Spleen (tissue), 7 donors: ENCODE data around the gene SLC9A8.
"Not testable (repeated sequence)": the region's sequence is repeated elsewhere in the genome, so short reads cannot be mapped to it uniquely, and the experiment has no call there.

Experiments used
- POLR2A ChIP-seq, 3 donors: fragments of 450-650 bp; IDR thresholded peaks; one replicate each; pipeline ENCODE4 v1.5.1; 2017; ENCODE audit warnings: antibody characterized with exemption in 3 of 3, mild to moderate bottlenecking in 1 of 3
- POLR2AphosphoS5 ChIP-seq, 3 donors: sonication (generic); formaldehyde crosslinking; IDR thresholded peaks; one replicate each; pipeline ENCODE4 v1.5.1; 2017; ENCODE audit warnings: antibody characterized with exemption in 3 of 3
- TF ChIP-seq, protein P1 (sequence below), 11 experiments: fragments of 200-600 bp in 7 of 11; fragments of 450-650 bp in 4 of 11; sonication (generic) in 4 of 11; IDR thresholded peaks in 8 of 11; conservative IDR thresholded peaks in 3 of 11; 1 replicate in 7 of 11; 2 replicates in 4 of 11; pipeline versions ENCODE4 v1.4.0 to v1.8.0; 2016 to 2021; ENCODE audit warnings: antibody characterized with exemption in 11 of 11, inconsistent platforms in 4 of 11, mild to moderate bottlenecking in 1 of 11
- donor health status: DM: no; HTN: no; CAD: no; lungs with moderate emphysema.
- donor health status: DM: no; HTN: no; CAD: no.
- donor health status: DM: no; HTN: no; CAD: no.

DNA sequence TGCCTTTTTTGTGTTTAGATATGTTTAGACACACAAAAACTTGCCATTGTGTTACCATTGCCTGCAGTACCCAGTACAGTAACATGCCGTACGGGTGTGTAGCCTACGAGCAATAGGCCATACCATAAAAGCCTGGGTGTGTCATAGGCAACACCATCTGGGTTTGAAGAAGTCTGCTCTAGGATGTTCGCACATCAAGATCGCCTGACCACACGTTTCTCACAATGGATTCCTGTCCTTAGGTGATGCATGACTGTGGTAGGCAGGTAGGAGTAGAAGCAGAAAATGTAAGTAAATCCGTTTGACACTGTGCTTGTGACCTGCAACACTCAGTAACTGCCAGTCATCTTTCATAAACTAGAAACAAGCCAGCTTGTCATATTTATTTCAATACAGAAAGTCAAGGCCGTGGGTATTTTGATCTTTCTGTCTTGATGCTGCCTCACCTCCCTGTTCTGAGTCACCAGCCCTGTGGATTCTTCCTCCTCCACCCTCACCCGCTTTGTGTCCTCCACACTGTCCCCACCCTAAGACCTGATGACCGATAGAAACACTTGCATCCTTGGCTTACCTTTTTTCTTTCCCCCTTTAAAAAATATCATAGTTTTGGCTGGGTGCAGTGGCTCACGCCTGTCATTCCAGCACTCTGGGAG is 7.3 kb upstream of the SLC9A8 start:
- TF ChIP-seq, protein P1, sequence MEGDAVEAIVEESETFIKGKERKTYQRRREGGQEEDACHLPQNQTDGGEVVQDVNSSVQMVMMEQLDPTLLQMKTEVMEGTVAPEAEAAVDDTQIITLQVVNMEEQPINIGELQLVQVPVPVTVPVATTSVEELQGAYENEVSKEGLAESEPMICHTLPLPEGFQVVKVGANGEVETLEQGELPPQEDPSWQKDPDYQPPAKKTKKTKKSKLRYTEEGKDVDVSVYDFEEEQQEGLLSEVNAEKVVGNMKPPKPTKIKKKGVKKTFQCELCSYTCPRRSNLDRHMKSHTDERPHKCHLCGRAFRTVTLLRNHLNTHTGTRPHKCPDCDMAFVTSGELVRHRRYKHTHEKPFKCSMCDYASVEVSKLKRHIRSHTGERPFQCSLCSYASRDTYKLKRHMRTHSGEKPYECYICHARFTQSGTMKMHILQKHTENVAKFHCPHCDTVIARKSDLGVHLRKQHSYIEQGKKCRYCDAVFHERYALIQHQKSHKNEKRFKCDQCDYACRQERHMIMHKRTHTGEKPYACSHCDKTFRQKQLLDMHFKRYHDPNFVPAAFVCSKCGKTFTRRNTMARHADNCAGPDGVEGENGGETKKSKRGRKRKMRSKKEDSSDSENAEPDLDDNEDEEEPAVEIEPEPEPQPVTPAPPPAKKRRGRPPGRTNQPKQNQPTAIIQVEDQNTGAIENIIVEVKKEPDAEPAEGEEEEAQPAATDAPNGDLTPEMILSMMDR (IDR thresholded peaks at IDR 0.05 in 8 of 11, conservative IDR thresholded peaks at IDR 0.05 in 3 of 11) = not testable (repeated sequence)
- not testable (repeated sequence) for TF ChIP-seq POLR2AphosphoS5, POLR2A (IDR thresholded peaks at IDR 0.05)
